Mesothelial cell of epicardium (in vitro differentiated cells): Measurements from ENCODE around the gene MRPS26. TPM values are rescaled to one million over a fixed set of nuclear protein-coding genes. Genes with fewer than 3 reads are reported as not detected.

Experiments used
- DNase-seq, 2 experiments: peaks; one replicate each; pipeline ENCODE4 v3.0.0; 2021; ENCODE audit warnings: low spot score in 2 of 2; ENCODE audit not compliant: unreplicated experiment in 2 of 2
- H3K27ac Mint-ChIP-seq: 2 replicates; pipeline ENCODE4 v1.8.0; 2021; ENCODE audit warnings: mixed read lengths
- H3K27me3 Mint-ChIP-seq: 2 replicates; pipeline ENCODE4 v1.8.0; 2021; ENCODE audit warnings: low read depth, mixed read lengths
- H3K36me3 Mint-ChIP-seq: 2 replicates; pipeline ENCODE4 v1.8.0; 2021; ENCODE audit warnings: mixed read lengths
- H3K4me1 Mint-ChIP-seq: 2 replicates; pipeline ENCODE4 v1.8.0; 2021; ENCODE audit warnings: mixed read lengths
- H3K4me3 Mint-ChIP-seq: 2 replicates; pipeline ENCODE4 v1.8.0; 2021; ENCODE audit warnings: mild to moderate bottlenecking, moderate library complexity, mixed read lengths
- H3K9me3 Mint-ChIP-seq: 2 replicates; pipeline ENCODE4 v1.8.0; 2021; ENCODE audit warnings: mixed read lengths
- total RNA-seq: library from RNA; stranded (reverse); gene quantifications from 3 replicates; pipeline ENCODE4 v1.2.1, GENCODE V29; 2021
- TF ChIP-seq, protein P1 (sequence below): fragments of 200-600 bp; sonication (generic); IDR thresholded peaks from one replicate; pipeline ENCODE4 v1.5.0; 2021; ENCODE audit warnings: antibody characterized with exemption; ENCODE audit not compliant: unreplicated experiment

MRPS26 gene
- total RNA-seq, 1 donor from 2014 or later = 56.9 TPM

DNA sequence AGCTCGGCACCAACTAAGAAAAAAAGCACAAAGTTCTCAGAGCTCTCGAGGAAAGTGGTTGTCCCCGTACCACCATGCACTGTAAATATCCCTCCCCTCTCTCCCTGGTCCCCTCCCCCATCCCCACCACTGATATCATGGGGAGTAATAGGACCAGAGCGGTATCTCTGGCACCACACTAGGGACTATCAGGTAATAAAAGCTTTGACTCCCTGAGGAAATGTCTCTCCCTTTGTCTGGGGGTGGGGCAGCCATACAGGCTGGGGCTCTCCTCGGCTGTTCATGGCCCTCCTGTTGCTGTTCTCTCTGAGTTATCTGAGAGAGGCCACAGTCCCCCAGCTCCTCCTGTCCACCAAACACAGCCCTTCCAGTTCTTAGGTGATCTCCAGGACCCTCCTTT lies 7.4 kb upstream of the MRPS26 start:
- H3K27me3 Mint-ChIP-seq = no peaks in the 10 kb centered on the region
- TF ChIP-seq, protein P1, sequence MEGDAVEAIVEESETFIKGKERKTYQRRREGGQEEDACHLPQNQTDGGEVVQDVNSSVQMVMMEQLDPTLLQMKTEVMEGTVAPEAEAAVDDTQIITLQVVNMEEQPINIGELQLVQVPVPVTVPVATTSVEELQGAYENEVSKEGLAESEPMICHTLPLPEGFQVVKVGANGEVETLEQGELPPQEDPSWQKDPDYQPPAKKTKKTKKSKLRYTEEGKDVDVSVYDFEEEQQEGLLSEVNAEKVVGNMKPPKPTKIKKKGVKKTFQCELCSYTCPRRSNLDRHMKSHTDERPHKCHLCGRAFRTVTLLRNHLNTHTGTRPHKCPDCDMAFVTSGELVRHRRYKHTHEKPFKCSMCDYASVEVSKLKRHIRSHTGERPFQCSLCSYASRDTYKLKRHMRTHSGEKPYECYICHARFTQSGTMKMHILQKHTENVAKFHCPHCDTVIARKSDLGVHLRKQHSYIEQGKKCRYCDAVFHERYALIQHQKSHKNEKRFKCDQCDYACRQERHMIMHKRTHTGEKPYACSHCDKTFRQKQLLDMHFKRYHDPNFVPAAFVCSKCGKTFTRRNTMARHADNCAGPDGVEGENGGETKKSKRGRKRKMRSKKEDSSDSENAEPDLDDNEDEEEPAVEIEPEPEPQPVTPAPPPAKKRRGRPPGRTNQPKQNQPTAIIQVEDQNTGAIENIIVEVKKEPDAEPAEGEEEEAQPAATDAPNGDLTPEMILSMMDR = no peak
- H3K36me3 Mint-ChIP-seq = peaks cover 31% of the 10 kb centered on the region
- no peak for DNase-seq
- H3K27ac Mint-ChIP-seq = peak overlapping the region; percentile 68
- no peak overlapping the region for H3K4me3 Mint-ChIP-seq
- no peaks in the 10 kb centered on the region for H3K9me3 Mint-ChIP-seq
- H3K4me1 Mint-ChIP-seq = peaks cover 10% of the 10 kb centered on the region

DNA sequence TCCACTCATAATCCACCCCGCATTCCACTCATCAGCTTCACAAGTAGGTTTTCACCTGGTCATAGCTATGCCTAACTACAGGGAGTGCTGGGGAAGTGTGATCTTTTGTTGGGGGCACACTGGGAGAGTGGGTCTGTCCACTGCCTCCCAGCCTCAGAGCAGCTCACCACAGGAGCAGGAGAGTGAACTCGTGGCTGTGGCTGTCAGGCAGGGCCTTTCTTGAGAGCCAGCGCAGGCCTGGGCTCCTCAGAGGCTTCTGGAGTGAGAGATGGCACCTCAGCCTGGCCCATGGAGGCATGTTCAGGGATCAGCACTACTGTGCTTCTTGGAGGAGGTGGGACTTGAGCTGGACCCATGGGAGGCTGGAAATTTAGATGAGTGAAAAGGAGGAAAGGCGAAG lies 6.4 kb upstream of the MRPS26 start:
- Mint-ChIP-seq H3K27ac (no peak overlapping the region), H3K4me1 (peaks cover 11% of the 10 kb centered on the region), H3K36me3 (peaks cover 31% of the 10 kb centered on the region)

DNA sequence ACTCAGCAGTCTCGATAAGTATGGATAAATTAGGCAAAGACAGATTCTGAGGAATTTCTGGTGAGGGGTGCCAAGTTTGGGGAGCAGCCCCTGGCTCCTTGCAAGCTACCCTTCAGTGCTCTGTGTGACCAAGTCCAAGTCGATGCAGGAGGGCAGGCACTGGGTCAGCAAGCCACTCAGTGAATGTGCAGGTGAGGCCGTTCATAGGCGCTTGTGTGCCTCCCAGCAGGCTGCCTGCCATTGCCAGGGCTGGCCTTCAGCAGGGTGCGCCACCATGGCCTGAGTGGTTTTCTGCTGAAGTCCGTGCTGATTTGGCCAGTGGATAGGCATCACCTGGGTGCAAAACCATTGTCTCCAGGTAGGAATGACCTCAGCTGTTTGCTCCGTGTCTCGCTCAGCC lies 5.8 kb upstream of the MRPS26 start:
- peaks cover 14% of the 10 kb centered on the region for H3K4me1 Mint-ChIP-seq
- H3K9me3 Mint-ChIP-seq = no peaks in the 10 kb centered on the region
- TF ChIP-seq, protein P1 = no peak
- no peak overlapping the region for H3K27ac Mint-ChIP-seq
- DNase-seq = no peak
- peaks cover 26% of the 10 kb centered on the region for H3K36me3 Mint-ChIP-seq
- H3K27me3 Mint-ChIP-seq = no peaks in the 10 kb centered on the region
- H3K4me3 Mint-ChIP-seq = no peak overlapping the region

More for the DNA sequence above, 6.4 kb upstream of the MRPS26 start:
- H3K9me3 Mint-ChIP-seq = no peaks in the 10 kb centered on the region
- H3K4me3 Mint-ChIP-seq = no peak overlapping the region
- TF ChIP-seq, protein P1 = no peak
- H3K27me3 Mint-ChIP-seq = no peaks in the 10 kb centered on the region
- no peak for DNase-seq

DNA sequence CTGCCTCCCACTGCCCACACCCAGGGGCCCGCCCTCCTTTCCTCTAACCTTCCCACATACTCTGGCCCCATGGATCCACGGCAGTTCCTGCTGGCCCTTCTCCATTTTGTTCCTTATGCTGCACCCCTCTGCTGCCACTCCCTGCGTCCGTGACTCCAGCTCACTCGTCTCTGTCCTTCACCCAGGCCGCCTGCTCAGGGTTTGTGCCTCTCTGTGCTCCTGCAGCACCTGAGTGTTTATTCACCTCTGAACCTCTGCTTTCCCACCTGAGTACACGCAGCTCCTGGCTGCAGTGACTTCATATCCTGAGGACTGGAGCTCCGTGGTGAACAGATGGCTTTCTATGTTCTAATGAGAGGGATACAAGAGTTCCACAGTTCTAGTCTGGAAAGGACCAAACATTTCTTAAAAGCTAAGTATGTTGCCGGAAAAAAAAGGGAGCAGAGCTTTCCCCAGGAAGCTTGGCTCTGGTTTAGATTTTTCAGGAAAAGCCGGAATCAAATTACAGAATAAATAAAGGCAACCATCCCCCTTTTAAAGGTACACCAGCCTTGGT lies 3.9 kb upstream of the MRPS26 start:
- no peaks in the 10 kb centered on the region for H3K9me3 Mint-ChIP-seq
- peaks cover 20% of the 10 kb centered on the region for H3K4me1 Mint-ChIP-seq
- H3K27me3 Mint-ChIP-seq = no peaks in the 10 kb centered on the region
- TF ChIP-seq, protein P1 = no peak
- DNase-seq = no peak
- H3K36me3 Mint-ChIP-seq = peaks cover 14% of the 10 kb centered on the region
- H3K4me3 Mint-ChIP-seq = peak overlapping the region; percentile 51
- peak overlapping the region; percentile 90 for H3K27ac Mint-ChIP-seq

DNA sequence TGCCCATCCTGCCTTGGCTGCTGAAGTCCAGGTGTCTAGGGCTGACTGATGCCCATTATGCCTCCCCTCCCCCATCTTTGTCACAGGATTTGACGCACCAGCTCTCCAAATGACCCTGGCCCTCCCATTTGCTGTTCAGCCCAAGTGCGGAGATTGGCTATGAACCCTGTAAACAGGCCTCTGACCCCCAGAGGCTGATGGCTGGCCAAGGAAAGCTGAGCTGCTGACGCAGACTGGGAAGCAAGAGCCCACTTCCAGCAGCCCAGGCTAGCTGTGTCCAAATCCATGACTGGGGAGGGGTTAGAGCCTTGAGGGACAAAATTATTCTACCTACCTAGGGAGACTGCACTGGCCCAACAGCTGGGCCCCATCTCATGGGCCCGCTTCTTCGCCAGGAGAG lies 3.2 kb upstream of the MRPS26 start:
- Mint-ChIP-seq H3K27me3 (no peaks in the 10 kb centered on the region), H3K4me1 (peaks cover 22% of the 10 kb centered on the region), H3K36me3 (peaks cover 14% of the 10 kb centered on the region), H3K27ac (peak overlapping the region; percentile 90), H3K9me3 (no peaks in the 10 kb centered on the region), H3K4me3 (no peak overlapping the region)
- no peak for DNase-seq
- TF ChIP-seq, protein P1 = no peak

DNA sequence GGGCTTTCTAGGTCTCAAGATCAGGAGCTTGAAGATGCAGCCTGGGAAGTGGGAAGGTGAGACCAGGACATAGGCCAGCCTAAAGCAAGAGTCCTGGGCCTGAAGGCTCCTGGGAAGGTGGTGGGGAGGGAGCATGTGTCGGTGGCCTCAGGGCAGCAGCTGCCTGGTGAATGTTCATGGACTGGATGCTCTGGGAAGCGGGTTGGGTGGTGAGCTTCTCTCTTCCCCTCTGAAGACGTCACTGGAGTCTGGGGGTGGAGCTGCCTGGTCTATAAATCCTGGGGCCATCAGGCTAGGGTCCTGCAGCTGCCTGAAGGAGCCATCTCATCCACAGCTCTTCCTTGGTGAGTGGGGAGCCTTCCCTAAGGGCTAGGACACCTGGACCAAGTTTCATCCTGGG lies 2.5 kb upstream of the MRPS26 start, which contains the start of gene GNRH2:
TSS of gene GNRH2 (plus strand) at position 301 of the 400 bp plus-strand sequence. CDS start 793 bp downstream, outside the sequence.
- H3K4me3 Mint-ChIP-seq = peak within 1 kb of the TSS; percentile 31
- H3K27ac Mint-ChIP-seq = peak within 1 kb of the TSS; percentile 90

More for the DNA sequence above, 2.5 kb upstream of the MRPS26 start, which contains the start of gene GNRH2:
- DNase-seq = no peak
- TF ChIP-seq, protein P1 = no peak
- Mint-ChIP-seq H3K9me3 (no peaks in the 10 kb centered on the region), H3K36me3 (peaks cover 16% of the 10 kb centered on the region), H3K27me3 (no peaks in the 10 kb centered on the region), H3K4me1 (peaks cover 22% of the 10 kb centered on the region)
